Lower leg skin (tissue), 3 donors: ENCODE results near the gene PROZ.

Source experiments
- POLR2A ChIP-seq, 2 donors: fragments of 450-650 bp; IDR thresholded peaks; one replicate each; pipeline ENCODE4 v1.6.1; 2016 to 2017; ENCODE audit warnings: antibody characterized with exemption in 2 of 2, mild to moderate bottlenecking in 1 of 2, moderate library complexity in 1 of 2
- TF ChIP-seq, protein P1 (sequence below), 3 donors: fragments of 450-650 bp; IDR thresholded peaks; one replicate each; pipeline ENCODE4 v1.5.1; 2016; ENCODE audit warnings: antibody characterized with exemption in 3 of 3, mild to moderate bottlenecking in 3 of 3, moderate library complexity in 2 of 3

DNA sequence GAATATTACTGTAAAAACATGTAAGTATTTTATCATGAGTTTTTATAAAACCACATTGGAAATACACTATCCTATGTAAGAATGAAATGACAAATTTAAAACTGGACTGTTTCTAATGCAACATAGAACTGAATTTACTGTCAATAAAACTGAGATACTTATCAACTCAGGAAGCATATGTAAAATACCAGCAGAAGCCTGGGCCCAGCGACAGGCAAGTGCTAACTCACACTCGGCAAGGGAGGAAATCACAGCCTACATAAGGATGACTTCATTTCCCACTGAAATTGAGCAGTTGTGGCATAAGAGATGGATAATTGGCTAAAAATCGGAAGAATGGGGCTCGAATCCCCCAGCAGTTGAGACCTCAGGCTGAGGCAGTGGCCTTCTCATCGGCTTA is 12.1 kb downstream of the PROZ start:
- TF ChIP-seq POLR2A (IDR thresholded peaks at IDR 0.05), result no peak
- TF ChIP-seq, protein P1, sequence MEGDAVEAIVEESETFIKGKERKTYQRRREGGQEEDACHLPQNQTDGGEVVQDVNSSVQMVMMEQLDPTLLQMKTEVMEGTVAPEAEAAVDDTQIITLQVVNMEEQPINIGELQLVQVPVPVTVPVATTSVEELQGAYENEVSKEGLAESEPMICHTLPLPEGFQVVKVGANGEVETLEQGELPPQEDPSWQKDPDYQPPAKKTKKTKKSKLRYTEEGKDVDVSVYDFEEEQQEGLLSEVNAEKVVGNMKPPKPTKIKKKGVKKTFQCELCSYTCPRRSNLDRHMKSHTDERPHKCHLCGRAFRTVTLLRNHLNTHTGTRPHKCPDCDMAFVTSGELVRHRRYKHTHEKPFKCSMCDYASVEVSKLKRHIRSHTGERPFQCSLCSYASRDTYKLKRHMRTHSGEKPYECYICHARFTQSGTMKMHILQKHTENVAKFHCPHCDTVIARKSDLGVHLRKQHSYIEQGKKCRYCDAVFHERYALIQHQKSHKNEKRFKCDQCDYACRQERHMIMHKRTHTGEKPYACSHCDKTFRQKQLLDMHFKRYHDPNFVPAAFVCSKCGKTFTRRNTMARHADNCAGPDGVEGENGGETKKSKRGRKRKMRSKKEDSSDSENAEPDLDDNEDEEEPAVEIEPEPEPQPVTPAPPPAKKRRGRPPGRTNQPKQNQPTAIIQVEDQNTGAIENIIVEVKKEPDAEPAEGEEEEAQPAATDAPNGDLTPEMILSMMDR (IDR thresholded peaks at IDR 0.05), result no peak
